SU-DHL-6 (cell line): ENCODE measurements around the gene DLX4.

Experiments
- H2AFZ ChIP-seq: fragments of 200-600 bp; sonication (generic); 2 replicates; pipeline ENCODE4 v1.6.1; 2014; ENCODE audit warnings: low read depth, mild to moderate bottlenecking, moderate library complexity, mixed read lengths, antibody characterized with exemption, low read length; ENCODE audit not compliant: severe bottlenecking
- H3F3A ChIP-seq: fragments of 200-600 bp; shearing (Covaris generic); 2 replicates; pipeline ENCODE4 v1.6.0; 2016; ENCODE audit warnings: antibody characterized with exemption, mild to moderate bottlenecking; ENCODE audit not compliant: insufficient read depth
- H3K27ac ChIP-seq: fragments of 200-600 bp; sonication (generic); 2 replicates; pipeline ENCODE4 v1.5.1; 2016; ENCODE audit warnings: low read depth, mild to moderate bottlenecking, low read length, moderate library complexity, mixed read lengths
- H3K27me3 ChIP-seq: fragments of 200-600 bp; sonication (generic), shearing (Covaris generic); 2 replicates; pipeline ENCODE4 v1.6.0; 2014; ENCODE audit warnings: mild to moderate bottlenecking, low read length
- H3K36me3 ChIP-seq: fragments of 200-600 bp; sonication (generic); 2 replicates; pipeline ENCODE4 v1.6.1; 2014; ENCODE audit warnings: mild to moderate bottlenecking, low read length, mixed read lengths
- H3K4me2 ChIP-seq: fragments of 300-600, 200-600 bp; shearing (Covaris generic), sonication (generic); 2 replicates; pipeline ENCODE4 v1.6.0; 2014; ENCODE audit warnings: low read length, low read depth, mild to moderate bottlenecking; ENCODE audit not compliant: poor library complexity, severe bottlenecking
- H3K4me3 ChIP-seq: fragments of 200-600 bp; sonication (generic); 2 replicates; pipeline ENCODE4 v1.5.1; 2014; ENCODE audit warnings: antibody characterized with exemption, low read length, mild to moderate bottlenecking, mixed read lengths; ENCODE audit not compliant: insufficient read depth, poor library complexity, severe bottlenecking
- H3K79me2 ChIP-seq: fragments of 200-600 bp; sonication (generic); 2 replicates; pipeline ENCODE4 v1.6.1; 2014; ENCODE audit warnings: mild to moderate bottlenecking, low read length, moderate library complexity; ENCODE audit not compliant: insufficient read depth
- H3K9ac ChIP-seq: fragments of 200-600 bp; sonication (generic); 2 replicates; pipeline ENCODE4 v1.7.0; 2014; ENCODE audit warnings: mild to moderate bottlenecking, low read length
- H3K9me2 ChIP-seq: fragments of 200-600 bp; sonication (generic); replicated peaks from 2 replicates; pipeline ENCODE4 v1.6.1; 2014; ENCODE audit warnings: low read length; ENCODE audit not compliant: insufficient read depth
- H3K9me3 ChIP-seq: fragments of 200-600 bp; sonication (generic); 2 replicates; pipeline ENCODE4 v1.6.1; 2014; ENCODE audit warnings: low read length, mixed read lengths; ENCODE audit not compliant: insufficient read depth
- H4K20me1 ChIP-seq: fragments of 200-600 bp; sonication (generic); 2 replicates; pipeline ENCODE4 v1.6.1; 2014; ENCODE audit warnings: low read depth, mild to moderate bottlenecking, antibody characterized with exemption, low read length, moderate library complexity, mixed read lengths
- CTCF ChIP-seq: fragments of 200-600 bp; sonication (generic); IDR thresholded peaks from one replicate; pipeline ENCODE4 v1.5.1; 2017; ENCODE audit warnings: antibody characterized with exemption, mild to moderate bottlenecking, low read length, moderate library complexity; ENCODE audit not compliant: insufficient read depth, poor library complexity, severe bottlenecking
- EZH2phosphoT487 ChIP-seq: fragments of 200-600 bp; sonication (generic), shearing (Covaris generic); conservative IDR thresholded peaks from 2 replicates; pipeline ENCODE4 v1.6.1; 2018; ENCODE audit warnings: mild to moderate bottlenecking, antibody characterized with exemption, low read length, moderate library complexity, mixed read lengths

Gene DLX4

GRCh38 chr17:49992191-49992932, 23.4 kb downstream of the DLX4 start:
- Histone ChIP-seq H3K9me3 (no peaks in the 10 kb centered on the region), H3K9me2 (no peaks in the 10 kb centered on the region), H2AFZ (no peak overlapping the region), H3K27ac (no peak overlapping the region), H3K36me3 (no peaks in the 10 kb centered on the region), H3K79me2 (no peaks in the 10 kb centered on the region), H3K27me3 (no peaks in the 10 kb centered on the region), H3K4me2 (no peak overlapping the region), H3F3A (no peaks in the 10 kb centered on the region), H4K20me1 (no peaks in the 10 kb centered on the region), H3K4me3 (no peak overlapping the region), H3K9ac (no peak overlapping the region)
- no peak for TF ChIP-seq EZH2phosphoT487
- no peak for TF ChIP-seq CTCF

DNA sequence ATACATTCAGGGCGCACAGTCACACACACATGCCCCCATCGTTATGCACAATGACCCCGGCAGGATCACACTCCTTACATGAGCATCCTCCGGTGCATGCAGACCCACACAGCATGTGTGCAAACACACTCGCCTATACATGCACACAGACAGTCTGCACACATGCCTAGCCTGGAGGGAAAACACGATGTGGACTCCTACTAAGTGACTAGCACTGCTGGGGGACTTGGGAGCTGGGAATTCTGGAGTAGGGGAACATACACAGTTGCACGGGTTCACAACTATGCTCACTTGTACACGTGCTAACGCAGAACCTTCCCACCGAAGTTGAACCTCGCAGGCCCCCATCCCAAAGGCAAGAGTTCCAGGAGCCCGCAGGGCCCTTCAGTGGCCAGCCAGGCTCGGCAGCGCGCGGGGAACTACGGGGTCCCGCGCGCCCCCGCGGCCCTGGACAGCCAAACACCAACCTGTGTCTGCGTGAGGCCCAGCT, 24.0 kb downstream of the DLX4 start:
- Histone ChIP-seq H3K9me3 (no peaks in the 10 kb centered on the region), H4K20me1 (no peaks in the 10 kb centered on the region), H3K9me2 (no peaks in the 10 kb centered on the region), H3K9ac (no peak overlapping the region), H3K27ac (no peak overlapping the region), H3K36me3 (no peaks in the 10 kb centered on the region), H3K27me3 (no peaks in the 10 kb centered on the region), H3K4me3 (no peak overlapping the region), H3F3A (no peaks in the 10 kb centered on the region), H3K79me2 (no peaks in the 10 kb centered on the region), H2AFZ (no peak overlapping the region), H3K4me2 (no peak overlapping the region)
- TF ChIP-seq EZH2phosphoT487 (no peak), CTCF (no peak)

GRCh38 chr17:49993423-49994060, 24.6 kb downstream of the DLX4 start:
- Histone ChIP-seq H2AFZ (no peak overlapping the region), H3K4me3 (no peak overlapping the region), H3K4me2 (no peak overlapping the region), H3K79me2 (no peaks in the 10 kb centered on the region), H3K36me3 (no peaks in the 10 kb centered on the region), H4K20me1 (no peaks in the 10 kb centered on the region), H3K9me2 (no peaks in the 10 kb centered on the region), H3K27ac (no peak overlapping the region), H3F3A (no peaks in the 10 kb centered on the region), H3K27me3 (no peaks in the 10 kb centered on the region), H3K9ac (no peak overlapping the region), H3K9me3 (no peaks in the 10 kb centered on the region)
- TF ChIP-seq EZH2phosphoT487 (no peak), CTCF (no peak)
